Activated naive CD4-positive, alpha-beta T cell treated with anti-CD3 and anti-CD28 coated beads for 36 hours (primary cell): Measurements from ENCODE around the gene FCRL3. TPM values are rescaled to one million over a fixed set of nuclear protein-coding genes. Genes with fewer than 3 reads are reported as not detected.

Experiments
- CTCF ChIA-PET: fragments of 350-600 bp; sonication (Branson Sonifier 250); formaldehyde crosslinking; loops from one replicate; lab custom pipeline; 2021; ENCODE audit warnings: antibody characterized with exemption; lab: Charles Lee
- DNase-seq: peaks from one replicate; pipeline ENCODE4 v3.0.0-alpha.2; 2020
- H3K27ac Mint-ChIP-seq: one replicate; pipeline ENCODE4 v1.8.0; 2021; ENCODE audit warnings: mild to moderate bottlenecking, mixed read lengths
- H3K27me3 Mint-ChIP-seq: one replicate; pipeline ENCODE4 v1.8.0; 2021; ENCODE audit warnings: low read depth, mixed read lengths
- H3K36me3 Mint-ChIP-seq: one replicate; pipeline ENCODE4 v1.8.0; 2021; ENCODE audit warnings: low read depth, mixed read lengths
- H3K4me1 Mint-ChIP-seq: one replicate; pipeline ENCODE4 v1.8.0; 2021; ENCODE audit warnings: low read depth, mixed read lengths
- H3K4me3 Mint-ChIP-seq: one replicate; pipeline ENCODE4 v1.8.0; 2021; ENCODE audit warnings: mild to moderate bottlenecking, moderate library complexity, mixed read lengths
- H3K9me3 Mint-ChIP-seq: one replicate; pipeline ENCODE4 v1.8.0; 2021; ENCODE audit warnings: mixed read lengths
- intact Hi-C: fragments of 100-400 bp; cut with micrococcal nuclease; formaldehyde crosslinking; loops from one replicate; pipeline ENCODE4 v1.15.1; 2023
- total RNA-seq, 2 experiments: library from RNA; stranded (reverse); gene quantifications; one replicate each; pipeline ENCODE4 v1.2.3, GENCODE V29; 2021

Gene FCRL3
- total RNA-seq, 2 experiments from 2014 or later: 0.10 to 0.26 TPM

DNA sequence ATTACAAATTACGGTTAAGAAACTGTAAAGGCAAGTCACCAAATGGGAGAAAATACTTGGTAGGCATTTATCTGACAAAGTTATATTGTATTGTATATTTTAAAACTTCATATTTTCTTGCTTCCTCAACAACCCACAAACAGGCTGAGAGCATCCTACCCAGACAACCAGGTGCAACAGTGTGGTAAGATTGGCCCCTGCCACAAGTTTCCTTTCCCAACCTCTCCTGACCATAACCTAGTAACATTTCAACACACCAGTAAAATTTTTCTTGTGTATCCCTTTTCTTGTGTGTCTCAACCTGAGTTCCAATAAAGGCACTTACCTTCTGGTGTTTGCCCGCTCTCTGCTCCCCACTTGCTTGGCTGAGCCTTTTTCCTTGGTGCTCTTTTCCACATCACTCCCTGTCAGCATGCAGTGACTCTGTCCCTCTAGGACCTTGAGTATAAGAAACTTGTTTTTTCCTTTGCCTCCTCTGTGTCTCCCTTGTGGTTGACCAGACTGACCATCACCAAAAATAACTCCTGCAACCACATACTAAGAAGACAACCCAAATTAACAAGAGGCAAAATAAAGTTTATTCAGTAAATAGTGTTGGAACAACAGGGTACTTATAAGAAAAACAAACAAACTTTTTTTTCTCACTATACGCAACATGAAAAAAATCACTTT lies 40.9 kb downstream of the FCRL3 start:
- Mint-ChIP-seq H3K27ac (no peak overlapping the region), H3K9me3 (no peaks in the 10 kb centered on the region), H3K36me3 (no peaks in the 10 kb centered on the region), H3K4me3 (no peak overlapping the region), H3K4me1 (no peaks in the 10 kb centered on the region), H3K27me3 (peaks cover 9% of the 10 kb centered on the region)
- CTCF ChIA-PET: no interaction called here
- intact Hi-C loops: no loop called here
- no peak for DNase-seq

GRCh38 chr1:157658571-157658970 lies 42.0 kb downstream of the FCRL3 start:
- no peak overlapping the region for H3K27ac Mint-ChIP-seq
- intact Hi-C loops: no loop called here
- DNase-seq: no peak
- no peaks in the 10 kb centered on the region for H3K9me3 Mint-ChIP-seq
- H3K4me1 Mint-ChIP-seq: no peaks in the 10 kb centered on the region
- CTCF ChIA-PET: no interaction called here
- H3K27me3 Mint-ChIP-seq: peaks cover 9% of the 10 kb centered on the region
- no peaks in the 10 kb centered on the region for H3K36me3 Mint-ChIP-seq
- no peak overlapping the region for H3K4me3 Mint-ChIP-seq

GRCh38 chr1:157653494-157653873 lies 47.1 kb downstream of the FCRL3 start:
- peaks cover 13% of the 10 kb centered on the region for H3K27me3 Mint-ChIP-seq
- H3K4me1 Mint-ChIP-seq: no peaks in the 10 kb centered on the region
- intact Hi-C loops: no loop called here
- no peak for DNase-seq
- CTCF ChIA-PET: no interaction called here
- no peak overlapping the region for H3K27ac Mint-ChIP-seq
- no peak overlapping the region for H3K4me3 Mint-ChIP-seq
- no peaks in the 10 kb centered on the region for H3K9me3 Mint-ChIP-seq
- no peaks in the 10 kb centered on the region for H3K36me3 Mint-ChIP-seq

DNA sequence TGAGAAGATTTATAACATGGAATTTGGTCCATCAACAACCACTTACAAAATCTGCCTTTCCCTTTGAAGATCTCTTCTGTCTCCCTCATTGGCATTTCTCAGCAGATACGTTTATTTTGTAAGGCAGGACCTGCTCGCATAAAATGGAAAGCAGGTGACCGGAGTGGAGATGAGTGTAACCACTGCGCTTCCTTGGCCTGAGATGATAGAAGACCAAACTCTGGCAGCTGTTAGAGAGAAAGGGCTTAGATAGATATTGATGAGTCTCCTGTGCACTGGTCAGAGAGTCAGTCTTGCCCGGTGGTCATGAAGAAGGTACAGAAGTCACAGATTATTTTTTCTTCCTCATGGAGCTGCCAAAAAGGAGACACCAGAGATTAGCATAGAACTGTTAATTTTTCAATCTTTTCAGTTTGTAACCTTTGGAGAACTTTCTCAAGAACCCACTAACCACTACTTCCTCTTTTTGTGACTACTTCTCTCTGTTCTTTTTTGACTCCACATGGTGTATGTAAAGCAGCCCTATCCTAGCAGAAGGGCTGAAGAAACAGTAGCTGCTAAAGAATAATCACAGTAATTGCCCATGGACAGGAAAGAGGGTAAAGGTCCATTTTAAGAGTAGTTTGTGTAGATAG lies 47.6 kb downstream of the FCRL3 start:
- Mint-ChIP-seq H3K27me3 (peaks cover 13% of the 10 kb centered on the region), H3K27ac (no peak overlapping the region), H3K4me1 (no peaks in the 10 kb centered on the region), H3K9me3 (no peaks in the 10 kb centered on the region), H3K4me3 (no peak overlapping the region), H3K36me3 (no peaks in the 10 kb centered on the region)
- CTCF ChIA-PET: no interaction called here
- DNase-seq: no peak
- intact Hi-C loops: no loop called here

GRCh38 chr1:157648317-157648716 lies 52.3 kb downstream of the FCRL3 start:
- Mint-ChIP-seq H3K27me3 (peaks cover 8% of the 10 kb centered on the region), H3K9me3 (no peaks in the 10 kb centered on the region), H3K4me3 (no peak overlapping the region), H3K27ac (no peak overlapping the region), H3K36me3 (no peaks in the 10 kb centered on the region), H3K4me1 (no peaks in the 10 kb centered on the region)
- CTCF ChIA-PET: no interaction called here
- intact Hi-C loops: no loop called here
- DNase-seq: no peak

DNA sequence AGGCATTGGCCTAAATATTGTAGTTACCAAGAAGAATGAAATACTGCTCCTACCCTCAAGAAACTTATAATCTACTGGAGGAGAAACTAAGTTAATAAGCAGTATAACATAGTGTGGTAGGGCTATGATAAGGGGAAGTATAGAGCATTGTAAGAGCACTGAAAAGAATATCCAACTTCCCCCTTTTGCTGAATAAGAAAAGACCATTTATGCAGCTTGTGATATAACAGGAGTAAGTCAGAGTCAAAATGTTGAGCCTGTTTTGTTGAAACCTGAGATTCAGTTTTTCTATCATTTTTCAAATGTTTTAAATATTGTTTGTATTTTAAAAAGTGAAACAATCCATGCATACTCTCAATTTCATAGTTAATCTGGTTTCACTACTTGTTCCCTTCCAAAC lies 54.4 kb downstream of the FCRL3 start:
- H3K4me3 Mint-ChIP-seq: no peak overlapping the region
- DNase-seq: no peak
- intact Hi-C loops: no loop called here
- no peak overlapping the region for H3K27ac Mint-ChIP-seq
- CTCF ChIA-PET: interaction anchor here (0.7 kb wide), 1 partner anchor 151 kb away, joined by 3 read pairs; no protein-coding TSS in a partner anchor
- no peaks in the 10 kb centered on the region for H3K36me3 Mint-ChIP-seq
- no peaks in the 10 kb centered on the region for H3K4me1 Mint-ChIP-seq
- peaks cover 3% of the 10 kb centered on the region for H3K27me3 Mint-ChIP-seq
- no peaks in the 10 kb centered on the region for H3K9me3 Mint-ChIP-seq

DNA sequence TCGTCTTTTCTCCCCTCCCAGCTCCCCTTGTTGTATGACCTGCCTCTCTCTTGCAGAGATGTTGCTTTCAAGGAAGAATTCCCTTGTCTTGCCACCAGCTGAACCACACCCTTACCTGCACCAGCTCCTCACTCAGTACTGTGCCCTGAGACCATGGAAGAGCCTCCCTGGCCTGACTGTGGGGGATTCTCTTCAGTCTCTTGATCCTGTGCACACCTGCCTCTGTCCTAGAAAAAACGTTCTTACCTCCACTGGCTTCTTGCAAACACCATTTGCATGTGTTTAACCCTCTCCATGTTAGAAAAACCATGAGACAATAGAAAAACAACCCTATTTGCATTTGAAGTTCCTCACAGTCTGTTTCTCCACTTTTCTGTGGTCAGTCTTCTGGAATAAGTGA lies 59.4 kb downstream of the FCRL3 start:
- Mint-ChIP-seq H3K4me1 (no peaks in the 10 kb centered on the region), H3K27me3 (peaks cover 6% of the 10 kb centered on the region), H3K36me3 (no peaks in the 10 kb centered on the region), H3K9me3 (no peaks in the 10 kb centered on the region), H3K27ac (no peak overlapping the region), H3K4me3 (no peak overlapping the region)
- no peak for DNase-seq
- CTCF ChIA-PET: no interaction called here
- intact Hi-C loops: no loop called here

GRCh38 chr1:157639800-157640199 lies 60.8 kb downstream of the FCRL3 start:
- H3K4me1 Mint-ChIP-seq: no peaks in the 10 kb centered on the region
- intact Hi-C loops: no loop called here
- no peak for DNase-seq
- no peak overlapping the region for H3K4me3 Mint-ChIP-seq
- CTCF ChIA-PET: interaction anchor here (1.5 kb wide), 1 partner anchor 51 kb away, joined by 3 read pairs; no protein-coding TSS in a partner anchor
- H3K27me3 Mint-ChIP-seq: peaks cover 6% of the 10 kb centered on the region
- H3K36me3 Mint-ChIP-seq: no peaks in the 10 kb centered on the region
- H3K9me3 Mint-ChIP-seq: no peaks in the 10 kb centered on the region
- no peak overlapping the region for H3K27ac Mint-ChIP-seq

DNA sequence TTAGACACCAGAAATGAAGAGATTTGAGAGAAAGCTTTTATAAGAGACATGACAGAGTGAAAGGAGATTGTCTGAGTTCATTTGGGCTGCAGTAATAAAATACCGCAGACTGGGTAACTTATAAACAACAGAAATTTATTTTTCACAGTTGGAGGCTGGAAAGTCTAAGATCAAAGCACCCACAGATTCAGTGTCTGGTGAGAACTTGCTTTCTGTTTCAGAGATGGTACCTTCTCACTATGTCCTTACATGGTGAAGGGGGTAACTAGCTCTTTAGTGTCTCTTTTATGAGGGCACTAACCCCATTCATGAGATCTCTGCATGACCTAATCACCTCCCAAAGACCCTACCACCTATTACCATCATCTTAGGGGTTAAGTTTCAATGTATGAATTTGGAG lies 71.8 kb downstream of the FCRL3 start:
- no peaks in the 10 kb centered on the region for H3K4me1 Mint-ChIP-seq
- CTCF ChIA-PET: no interaction called here
- intact Hi-C loops: loop anchor here (5.0 kb wide), 1 partner anchor 46 kb away; no protein-coding TSS in a partner anchor
- H3K27ac Mint-ChIP-seq: no peak overlapping the region
- DNase-seq: no peak
- H3K4me3 Mint-ChIP-seq: no peak overlapping the region
- H3K36me3 Mint-ChIP-seq: no peaks in the 10 kb centered on the region
- H3K27me3 Mint-ChIP-seq: peaks cover 20% of the 10 kb centered on the region
- no peaks in the 10 kb centered on the region for H3K9me3 Mint-ChIP-seq

Other genes starting within 250 kb of the FCRL3 start
- not detected for gene FCRL5, start 148.3 kb downstream of the FCRL3 start, total RNA-seq
- not detected for gene FCRL4, start 102.7 kb downstream of the FCRL3 start, total RNA-seq
- not detected for gene FCRL2, start 76.4 kb upstream of the FCRL3 start, total RNA-seq
- gene FCRL1, start 119.4 kb upstream of the FCRL3 start, total RNA-seq: not detected
- not detected for gene CD5L, start 141.0 kb upstream of the FCRL3 start, total RNA-seq